PFSK-1 (cell line): Measurements from ENCODE around the gene MYBPC1.

ENCODE experiments used
- FOXP2 ChIP-seq: optimal IDR thresholded peaks from 2 replicates; pipeline ENCODE3; 2011; ENCODE audit warnings: borderline replicate concordance, control low read depth, inconsistent platforms; ENCODE audit not compliant: insufficient read depth; ENCODE audit errors: extremely low read length, extremely low read depth
- POLR2AphosphoS5 ChIP-seq: IDR thresholded peaks from 2 replicates; pipeline ENCODE4 v1.6.1; 2012; ENCODE audit warnings: low read depth, mild to moderate bottlenecking, control low read depth, low read length, moderate library complexity
- SIN3A ChIP-seq: IDR thresholded peaks from 2 replicates; pipeline ENCODE4 v1.6.1; 2012; ENCODE audit warnings: mild to moderate bottlenecking, low read length, moderate library complexity, borderline replicate concordance; ENCODE audit not compliant: insufficient read depth
- TAF1 ChIP-seq: IDR thresholded peaks from 2 replicates; pipeline ENCODE4 v1.6.1; 2012; ENCODE audit warnings: low read length, control low read depth, borderline replicate concordance; ENCODE audit not compliant: insufficient read depth
- TF ChIP-seq, protein P1 (sequence below), 2 experiments: IDR thresholded peaks; 2 replicates each; pipeline versions ENCODE4 v1.6.1 to v1.8.0; 2011 to 2012; ENCODE audit warnings: low read depth in 2 of 2, low read length in 2 of 2, control low read depth in 1 of 2, inconsistent platforms in 1 of 2, mild to moderate bottlenecking in 1 of 2, moderate library complexity in 1 of 2; ENCODE audit not compliant: insufficient read depth in 1 of 2

The MYBPC1 gene

DNA sequence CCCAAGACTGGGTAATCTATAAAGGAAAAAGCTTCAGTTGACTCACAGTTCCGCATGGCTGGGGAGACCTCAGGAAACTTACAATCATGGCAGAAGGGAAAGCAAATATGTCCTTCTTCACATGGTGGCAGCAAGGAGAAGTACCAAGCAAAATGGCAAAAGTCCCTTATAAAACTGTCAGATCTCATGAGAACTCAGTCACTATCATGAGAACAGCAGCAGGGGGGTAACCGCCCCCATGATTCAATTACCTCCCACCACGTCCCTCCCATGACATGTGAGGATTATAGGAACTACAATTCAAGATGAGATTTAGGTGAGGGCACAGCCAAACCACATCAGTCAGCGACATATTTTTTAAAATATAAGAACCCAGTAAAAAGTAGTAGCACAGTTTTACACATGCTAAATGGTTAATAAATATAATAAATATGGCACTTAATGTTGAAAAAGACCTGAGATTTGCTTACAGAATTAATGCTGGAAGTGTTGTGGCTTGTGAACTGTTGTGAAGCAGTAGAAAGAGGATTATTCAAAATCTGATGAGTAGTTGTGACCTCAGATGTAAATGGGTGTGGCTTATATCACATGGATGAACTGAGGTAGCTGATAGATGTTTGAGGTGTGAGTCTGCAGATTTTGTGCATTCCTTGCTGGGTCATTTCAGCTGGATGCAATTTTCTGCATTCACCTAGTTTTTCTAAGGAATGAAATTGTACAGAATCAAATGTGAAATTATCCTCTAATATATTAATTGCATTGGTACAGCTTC lies 55.8 kb downstream of the MYBPC1 start:
- TF ChIP-seq FOXP2 (no peak), TAF1 (no peak), SIN3A (no peak), POLR2AphosphoS5 (no peak)
- TF ChIP-seq, protein P1, sequence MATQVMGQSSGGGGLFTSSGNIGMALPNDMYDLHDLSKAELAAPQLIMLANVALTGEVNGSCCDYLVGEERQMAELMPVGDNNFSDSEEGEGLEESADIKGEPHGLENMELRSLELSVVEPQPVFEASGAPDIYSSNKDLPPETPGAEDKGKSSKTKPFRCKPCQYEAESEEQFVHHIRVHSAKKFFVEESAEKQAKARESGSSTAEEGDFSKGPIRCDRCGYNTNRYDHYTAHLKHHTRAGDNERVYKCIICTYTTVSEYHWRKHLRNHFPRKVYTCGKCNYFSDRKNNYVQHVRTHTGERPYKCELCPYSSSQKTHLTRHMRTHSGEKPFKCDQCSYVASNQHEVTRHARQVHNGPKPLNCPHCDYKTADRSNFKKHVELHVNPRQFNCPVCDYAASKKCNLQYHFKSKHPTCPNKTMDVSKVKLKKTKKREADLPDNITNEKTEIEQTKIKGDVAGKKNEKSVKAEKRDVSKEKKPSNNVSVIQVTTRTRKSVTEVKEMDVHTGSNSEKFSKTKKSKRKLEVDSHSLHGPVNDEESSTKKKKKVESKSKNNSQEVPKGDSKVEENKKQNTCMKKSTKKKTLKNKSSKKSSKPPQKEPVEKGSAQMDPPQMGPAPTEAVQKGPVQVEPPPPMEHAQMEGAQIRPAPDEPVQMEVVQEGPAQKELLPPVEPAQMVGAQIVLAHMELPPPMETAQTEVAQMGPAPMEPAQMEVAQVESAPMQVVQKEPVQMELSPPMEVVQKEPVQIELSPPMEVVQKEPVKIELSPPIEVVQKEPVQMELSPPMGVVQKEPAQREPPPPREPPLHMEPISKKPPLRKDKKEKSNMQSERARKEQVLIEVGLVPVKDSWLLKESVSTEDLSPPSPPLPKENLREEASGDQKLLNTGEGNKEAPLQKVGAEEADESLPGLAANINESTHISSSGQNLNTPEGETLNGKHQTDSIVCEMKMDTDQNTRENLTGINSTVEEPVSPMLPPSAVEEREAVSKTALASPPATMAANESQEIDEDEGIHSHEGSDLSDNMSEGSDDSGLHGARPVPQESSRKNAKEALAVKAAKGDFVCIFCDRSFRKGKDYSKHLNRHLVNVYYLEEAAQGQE (IDR thresholded peaks at IDR 0.05; ENCODE audit: insufficient read depth in 1 of 2, low read depth in 2 of 2, low read length in 2 of 2) = no peak

DNA sequence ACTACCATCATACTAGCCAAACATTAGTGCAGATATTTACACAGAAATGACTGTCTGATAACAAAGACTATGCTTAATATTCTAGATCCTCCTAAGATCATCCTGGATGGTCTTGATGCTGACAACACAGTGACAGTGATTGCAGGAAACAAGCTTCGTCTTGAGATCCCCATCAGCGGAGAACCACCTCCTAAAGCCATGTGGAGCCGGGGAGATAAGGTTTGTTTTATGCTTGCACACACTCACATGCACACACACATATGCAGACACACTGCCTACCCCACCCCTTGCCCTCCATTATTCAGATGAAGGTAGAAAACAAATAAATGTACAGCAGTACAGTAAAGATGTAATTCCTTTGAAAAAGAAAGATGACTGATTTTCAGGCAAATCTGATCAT lies 58.3 kb downstream of the MYBPC1 start:
- TF ChIP-seq FOXP2 (no peak), SIN3A (no peak), POLR2AphosphoS5 (no peak), TAF1 (no peak)
- TF ChIP-seq, protein P1 (IDR thresholded peaks at IDR 0.05; ENCODE audit: insufficient read depth in 1 of 2, low read depth in 2 of 2, low read length in 2 of 2) = no peak

DNA sequence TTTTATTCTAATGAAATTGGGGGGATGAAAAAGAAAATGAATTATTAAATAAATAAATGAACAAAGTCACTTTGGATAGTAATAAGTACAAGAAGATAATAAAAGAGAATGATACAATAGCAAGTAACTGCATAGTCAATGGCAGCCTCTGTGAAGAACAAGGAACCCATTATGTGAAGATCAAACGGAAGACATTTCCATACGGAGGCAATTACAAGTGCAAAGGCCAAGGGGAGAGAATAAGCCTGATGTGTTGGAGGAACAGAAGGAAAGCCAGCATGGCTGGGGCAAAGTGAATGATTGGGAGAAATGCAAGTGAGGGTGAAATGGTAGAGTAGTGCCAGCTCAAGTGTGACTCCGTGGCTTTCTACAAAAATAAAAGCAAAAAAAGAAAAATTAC lies 58.7 kb downstream of the MYBPC1 start:
- TF ChIP-seq TAF1 = no peak
- TF ChIP-seq SIN3A = no peak
- no peak for TF ChIP-seq FOXP2
- TF ChIP-seq POLR2AphosphoS5 = no peak
- TF ChIP-seq, protein P1 (IDR thresholded peaks at IDR 0.05; ENCODE audit: insufficient read depth in 1 of 2, low read depth in 2 of 2, low read length in 2 of 2) = no peak

DNA sequence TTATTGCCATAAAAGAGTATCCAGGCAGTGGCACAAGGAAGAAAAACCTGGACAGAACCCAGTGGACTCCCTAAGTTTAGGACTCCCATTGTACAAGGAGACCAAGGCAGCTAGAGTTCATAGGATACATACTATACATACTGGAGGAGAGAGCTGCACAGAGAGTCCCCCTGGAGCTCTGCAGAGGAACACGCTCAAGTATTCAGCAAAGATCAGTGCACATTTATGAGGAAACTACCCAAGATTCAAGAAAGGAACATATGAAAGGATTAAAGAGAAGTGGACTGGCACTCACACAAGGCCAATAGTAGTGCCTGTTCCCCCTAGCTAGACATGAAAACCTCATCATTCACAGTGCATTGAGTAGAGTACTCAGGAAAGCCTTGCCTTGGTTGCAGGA lies 59.7 kb downstream of the MYBPC1 start:
- TF ChIP-seq, protein P1 (IDR thresholded peaks at IDR 0.05; ENCODE audit: insufficient read depth in 1 of 2, low read depth in 2 of 2, low read length in 2 of 2) = no peak
- no peak for TF ChIP-seq FOXP2
- no peak for TF ChIP-seq POLR2AphosphoS5
- TF ChIP-seq TAF1 = no peak
- TF ChIP-seq SIN3A = no peak

DNA sequence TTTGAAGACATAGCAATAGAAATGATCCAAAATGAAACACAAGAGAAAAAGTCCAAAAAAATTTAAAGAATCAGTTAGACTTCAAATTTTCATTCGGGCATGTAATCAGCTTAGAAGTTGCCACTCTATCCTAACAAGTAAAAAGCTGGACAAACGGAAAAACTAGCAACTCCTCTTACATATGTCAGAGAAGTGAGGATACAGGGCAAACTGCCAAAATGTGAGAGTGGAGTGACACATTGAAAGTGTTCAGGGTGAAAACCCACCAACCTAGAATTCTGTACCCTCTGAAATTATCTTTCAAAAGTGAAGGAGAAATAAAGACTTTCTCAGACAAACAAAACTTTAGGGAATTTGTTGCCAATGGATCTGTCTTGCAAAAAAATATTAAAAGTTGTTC lies 60.6 kb downstream of the MYBPC1 start:
- TF ChIP-seq POLR2AphosphoS5 (no peak), SIN3A (no peak), TAF1 (no peak), FOXP2 (no peak)
- TF ChIP-seq, protein P1 (IDR thresholded peaks at IDR 0.05; ENCODE audit: insufficient read depth in 1 of 2, low read depth in 2 of 2, low read length in 2 of 2) = no peak
